OCI-LY3 (cell line): ENCODE measurements around the gene PLK5.

Source experiments
- CTCF ChIP-seq: fragments of 200-600, 300-600 bp; sonication (generic); IDR thresholded peaks from 2 replicates; pipeline ENCODE4 v1.5.1; 2014; ENCODE audit warnings: antibody characterized with exemption, low read length, low read depth
- EZH2phosphoT487 ChIP-seq: fragments of 200-600 bp; shearing (Covaris generic); IDR thresholded peaks from 2 replicates; pipeline ENCODE4 v1.6.1; 2018; ENCODE audit warnings: antibody characterized with exemption, mixed run types, low read depth

- TF ChIP-seq CTCF (no peak), EZH2phosphoT487 (no peak)
Observed at GRCh38 chr19:1497578-1498235, 26.2 kb upstream of the PLK5 start.
